GM12891 (cell line): Measurements from ENCODE around the gene MAN1A2.

Experiments used
- PAX5 ChIP-seq: IDR thresholded peaks from 2 replicates; pipeline ENCODE4 v1.6.1; 2011; ENCODE audit warnings: low read length, moderate library complexity, mild to moderate bottlenecking; ENCODE audit not compliant: insufficient read depth, severe bottlenecking
- POLR2A ChIP-seq: IDR thresholded peaks from 2 replicates; pipeline ENCODE4 v1.6.1; 2011; ENCODE audit warnings: low read depth, low read length, control low read depth
- POLR2AphosphoS5 ChIP-seq: IDR thresholded peaks from 2 replicates; pipeline ENCODE4 v1.6.1; 2011; ENCODE audit warnings: low read depth, low read length, control low read depth
- TAF1 ChIP-seq: IDR thresholded peaks from 2 replicates; pipeline ENCODE4 v1.6.1; 2011; ENCODE audit warnings: low read depth, low read length, control low read depth

DNA sequence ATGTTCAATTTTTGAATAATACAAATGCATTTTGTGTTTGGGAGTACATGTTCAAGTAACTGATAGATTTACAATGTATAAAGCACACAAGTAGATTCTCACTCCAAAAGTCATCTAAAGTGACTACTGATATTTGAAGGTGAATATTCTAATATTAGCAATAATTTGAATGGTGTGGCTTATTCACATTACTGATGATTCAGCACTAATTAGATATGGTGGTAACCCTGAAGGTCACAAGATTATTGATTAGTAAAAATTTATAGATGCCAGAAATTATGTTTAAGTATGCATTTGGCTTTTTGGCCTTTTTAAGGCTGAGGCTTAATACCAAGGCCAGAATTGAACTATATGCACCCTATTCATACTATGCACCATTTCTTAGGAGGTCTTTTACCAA, 186.2 kb downstream of the MAN1A2 start:
- no peak for TF ChIP-seq POLR2A
- TF ChIP-seq POLR2AphosphoS5: no peak
- no peak for TF ChIP-seq TAF1
- no peak for TF ChIP-seq PAX5
